ENCODE results near the gene NDP. TPM values are rescaled to one million over a fixed set of nuclear protein-coding genes. Genes with fewer than 3 reads are reported as not detected.

The NDP gene
- total RNA-seq, 1 donor, result 0.36 TPM

GRCh38 chrX:43956034-43956433 lies 17.2 kb downstream of the NDP start:
- H3K9me3 ChIP-seq (ENCODE audit: low read depth, low read length), result no peaks in the 10 kb centered on the region
- no peak for DNase-seq (ENCODE audit: insufficient read length, low spot score, missing footprints)
- no peaks in the 10 kb centered on the region for H3K36me3 ChIP-seq (ENCODE audit: insufficient read depth, low read length)
- no peak overlapping the region for H3K27ac ChIP-seq (ENCODE audit: low read depth, low read length)
- H3K4me1 ChIP-seq (ENCODE audit: insufficient read depth, low read length), result peaks cover 4% of the 10 kb centered on the region
- no peak for TF ChIP-seq CTCF (IDR thresholded peaks at IDR 0.05; ENCODE audit: extremely low read depth, low read depth, low read length)
- no peaks in the 10 kb centered on the region for H4K20me1 ChIP-seq (ENCODE audit: insufficient read depth, low read length)
- H2AFZ ChIP-seq (ENCODE audit: low read length), result no peak overlapping the region
- no peaks in the 10 kb centered on the region for H3K79me2 ChIP-seq (ENCODE audit: insufficient read depth, low read length)
- H3K27me3 ChIP-seq (ENCODE audit: insufficient read depth, low read length), result peaks cover 10% of the 10 kb centered on the region
- H3K4me2 ChIP-seq (ENCODE audit: insufficient read depth, low read length), result no peak overlapping the region
- no peak overlapping the region for H3K4me3 ChIP-seq (ENCODE audit: insufficient read depth, low read length)

DNA sequence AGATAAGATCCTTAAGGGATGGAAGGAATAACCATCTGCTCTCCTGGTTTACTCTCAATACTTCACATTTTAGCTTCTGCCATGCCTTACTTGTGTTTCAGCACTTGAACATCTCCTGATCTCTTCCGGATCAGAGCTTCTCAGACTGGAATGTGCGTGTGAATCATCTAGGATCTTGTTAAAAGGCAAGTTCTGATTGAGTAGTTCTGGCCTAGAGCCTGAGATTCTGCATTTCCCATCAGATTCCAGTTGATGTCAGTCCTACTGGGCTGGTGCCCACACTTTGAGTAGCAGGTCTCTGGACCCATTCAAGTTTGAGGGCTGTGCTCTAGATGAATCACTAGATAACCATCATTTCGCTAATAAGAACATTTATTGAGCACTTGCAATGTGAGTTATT lies 20.0 kb downstream of the NDP start:
- Histone ChIP-seq H3K27me3 (ENCODE audit: insufficient read depth, low read length) (peaks cover 17% of the 10 kb centered on the region), H3K36me3 (ENCODE audit: insufficient read depth, low read length) (no peaks in the 10 kb centered on the region), H3K27ac (ENCODE audit: low read depth, low read length) (no peak overlapping the region), H4K20me1 (ENCODE audit: insufficient read depth, low read length) (no peaks in the 10 kb centered on the region), H3K4me3 (ENCODE audit: insufficient read depth, low read length) (no peak overlapping the region), H3K79me2 (ENCODE audit: insufficient read depth, low read length) (no peaks in the 10 kb centered on the region), H3K4me2 (ENCODE audit: insufficient read depth, low read length) (no peak overlapping the region), H2AFZ (ENCODE audit: low read length) (no peak overlapping the region), H3K9me3 (ENCODE audit: low read depth, low read length) (no peaks in the 10 kb centered on the region), H3K4me1 (ENCODE audit: insufficient read depth, low read length) (peaks cover 4% of the 10 kb centered on the region)
- no peak for DNase-seq (ENCODE audit: insufficient read length, low spot score, missing footprints)
- no peak for TF ChIP-seq CTCF (IDR thresholded peaks at IDR 0.05; ENCODE audit: extremely low read depth, low read depth, low read length)

- Histone ChIP-seq H3K27ac (ENCODE audit: low read depth, low read length) (no peak overlapping the region), H3K4me3 (ENCODE audit: insufficient read depth, low read length) (no peak overlapping the region), H3K4me2 (ENCODE audit: insufficient read depth, low read length) (peak overlapping the region; percentile 40), H3K79me2 (ENCODE audit: insufficient read depth, low read length) (no peaks in the 10 kb centered on the region), H3K9me3 (ENCODE audit: low read depth, low read length) (no peaks in the 10 kb centered on the region), H4K20me1 (ENCODE audit: insufficient read depth, low read length) (no peaks in the 10 kb centered on the region), H3K36me3 (ENCODE audit: insufficient read depth, low read length) (no peaks in the 10 kb centered on the region), H3K4me1 (ENCODE audit: insufficient read depth, low read length) (peaks cover 4% of the 10 kb centered on the region), H2AFZ (ENCODE audit: low read length) (peak overlapping the region; percentile 52), H3K27me3 (ENCODE audit: insufficient read depth, low read length) (peaks cover 19% of the 10 kb centered on the region)
- TF ChIP-seq CTCF (IDR thresholded peaks at IDR 0.05; ENCODE audit: extremely low read depth, low read depth, low read length), result peak; percentile 43
- no peak for DNase-seq (ENCODE audit: insufficient read length, low spot score, missing footprints)
Measured at GRCh38 chrX:43949669-43950068, 23.5 kb downstream of the NDP start.

DNA sequence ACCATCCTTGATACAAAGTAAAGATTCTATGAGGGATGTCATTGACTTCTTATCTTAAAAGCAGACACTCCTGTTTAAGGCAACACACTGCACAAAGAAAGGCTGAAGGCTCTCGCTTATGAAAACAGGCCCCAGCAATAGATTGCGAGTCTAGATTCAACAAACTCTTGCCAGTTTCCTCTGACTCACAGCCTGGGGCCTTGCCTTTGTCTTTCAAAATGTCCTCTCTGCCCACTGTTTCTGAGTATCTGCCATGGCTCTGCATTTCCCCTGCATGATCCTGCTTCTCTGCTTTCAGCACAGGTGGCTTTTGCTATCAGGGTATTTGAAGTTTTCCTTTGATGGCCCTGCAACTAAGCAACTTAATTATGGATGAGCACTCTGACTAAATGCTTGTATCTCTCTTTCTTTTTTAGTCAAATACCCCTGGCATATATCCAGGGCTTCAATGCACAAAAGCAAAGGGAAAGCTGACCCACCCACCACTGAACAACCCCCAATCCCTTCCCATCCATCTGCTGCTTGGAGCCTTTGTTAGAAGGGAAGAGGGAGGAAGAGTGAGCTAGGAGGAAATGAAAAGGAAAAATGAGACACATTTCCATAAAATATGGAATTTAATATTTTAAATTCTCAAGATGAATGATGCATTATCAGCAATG lies 32.2 kb downstream of the NDP start:
- peaks cover 8% of the 10 kb centered on the region for H3K27me3 ChIP-seq (ENCODE audit: insufficient read depth, low read length)
- no peak for TF ChIP-seq CTCF (IDR thresholded peaks at IDR 0.05; ENCODE audit: extremely low read depth, low read depth, low read length)
- no peaks in the 10 kb centered on the region for H3K36me3 ChIP-seq (ENCODE audit: insufficient read depth, low read length)
- H3K9me3 ChIP-seq (ENCODE audit: low read depth, low read length), result no peaks in the 10 kb centered on the region
- H4K20me1 ChIP-seq (ENCODE audit: insufficient read depth, low read length), result no peaks in the 10 kb centered on the region
- no peaks in the 10 kb centered on the region for H3K79me2 ChIP-seq (ENCODE audit: insufficient read depth, low read length)
- DNase-seq (ENCODE audit: insufficient read length, low spot score, missing footprints), result no peak
- no peak overlapping the region for H3K27ac ChIP-seq (ENCODE audit: low read depth, low read length)
- no peaks in the 10 kb centered on the region for H3K4me1 ChIP-seq (ENCODE audit: insufficient read depth, low read length)
- peak overlapping the region; percentile 72 for H2AFZ ChIP-seq (ENCODE audit: low read length)
- no peak overlapping the region for H3K4me3 ChIP-seq (ENCODE audit: insufficient read depth, low read length)
- peak overlapping the region; percentile 5 for H3K4me2 ChIP-seq (ENCODE audit: insufficient read depth, low read length)
